HepG2 (cell line): ENCODE measurements around the gene PDGFB. TPM values are rescaled to one million over a fixed set of nuclear protein-coding genes. Genes with fewer than 3 reads are reported as not detected.
A peak's percentile ranks its signal among the peaks of the same experiment; 100 is the strongest.

Experiments
- EZH2 ChIP-seq: conservative IDR thresholded peaks from 2 replicates; pipeline ENCODE4 v1.6.1; 2012; ENCODE audit warnings: mild to moderate bottlenecking, low read depth, low read length, moderate library complexity
- FOXP1 ChIP-seq, 2 experiments: fragments of 450-650 bp in 1 of 2; IDR thresholded peaks; 2 replicates each; pipeline ENCODE4 v1.6.1; 2017 to 2018; ENCODE audit warnings: antibody characterized with exemption in 1 of 2
- MLLT10 ChIP-seq: sonication (generic); formaldehyde crosslinking; IDR thresholded peaks from 2 replicates; pipeline ENCODE4 v1.4.0; 2020; ENCODE audit warnings: missing genetic modification reagents
- PAF1 ChIP-seq: IDR thresholded peaks from 2 replicates; pipeline ENCODE4 v1.6.1; 2016; ENCODE audit warnings: missing genetic modification reagents, missing compliant biosample characterization
- POLR2A ChIP-seq, 2 experiments: IDR thresholded peaks; 2 replicates each; pipeline ENCODE4 v1.6.1; 2011; ENCODE audit warnings: low read depth in 2 of 2, low read length in 2 of 2, mild to moderate bottlenecking in 1 of 2, moderate library complexity in 1 of 2; ENCODE audit not compliant: insufficient read depth in 1 of 2
- PRPF4 ChIP-seq: fragments of 200-400 bp; formaldehyde crosslinking; IDR thresholded peaks from 2 replicates; pipeline ENCODE4 v1.6.1; 2016; ENCODE audit warnings: low read length, low read depth; ENCODE audit not compliant: poor library complexity, severe bottlenecking
- RNF2 ChIP-seq: fragments of 450-650 bp; conservative IDR thresholded peaks from 2 replicates; pipeline ENCODE4 v1.6.1; 2016; ENCODE audit warnings: low read depth
- SAP130 ChIP-seq: IDR thresholded peaks from 2 replicates; pipeline ENCODE4 v1.6.1; 2016; ENCODE audit warnings: low read depth
- TFDP1 ChIP-seq: IDR thresholded peaks from 2 replicates; pipeline ENCODE4 v1.6.1; 2016; ENCODE audit warnings: missing compliant biosample characterization, missing genetic modification reagents, borderline replicate concordance
- THAP9 ChIP-seq: sonication (generic); formaldehyde crosslinking; IDR thresholded peaks from 2 replicates; pipeline ENCODE4; 2020; ENCODE audit warnings: missing genetic modification reagents, mild to moderate bottlenecking, borderline replicate concordance
- ZFP41 ChIP-seq: sonication (generic); formaldehyde crosslinking; IDR thresholded peaks from 2 replicates; pipeline ENCODE4 v1.4.0; 2020; ENCODE audit warnings: mild to moderate bottlenecking, missing genetic modification reagents, borderline replicate concordance
- ZKSCAN1 ChIP-seq: fragments of 150-350 bp; IDR thresholded peaks from 2 replicates; pipeline ENCODE4 v1.6.1; 2014; ENCODE audit warnings: low read length
- ZNF18 ChIP-seq: sonication (generic); formaldehyde crosslinking; IDR thresholded peaks from 2 replicates; pipeline ENCODE4 v1.8.0; 2022; ENCODE audit warnings: mild to moderate bottlenecking, missing genetic modification reagents; ENCODE audit not compliant: insufficient replicate concordance
- ZNF207 ChIP-seq: fragments of 450-650 bp; IDR thresholded peaks from 2 replicates; pipeline ENCODE4 v1.6.1; 2016; ENCODE audit warnings: antibody characterized with exemption, borderline replicate concordance
- ZNF33B ChIP-seq: sonication (generic); formaldehyde crosslinking; IDR thresholded peaks from 2 replicates; pipeline ENCODE4 v1.5.1; 2020; ENCODE audit warnings: mild to moderate bottlenecking, missing genetic modification reagents
- ZNF382 ChIP-seq: sonication (generic); formaldehyde crosslinking; IDR thresholded peaks from 2 replicates; pipeline ENCODE4 v1.5.0; 2020; ENCODE audit warnings: missing genetic modification reagents, mild to moderate bottlenecking, borderline replicate concordance
- ZNF503 ChIP-seq: sonication (generic); formaldehyde crosslinking; IDR thresholded peaks from 2 replicates; pipeline ENCODE4 v1.4.0; 2020; ENCODE audit warnings: missing genetic modification reagents
- polyA plus RNA-seq, 8 experiments: library from polyadenylated mRNA; depleted of rRNA in 3 of 8; stranded (reverse) in 7 of 8; unstranded in 1 of 8; fragments of >200 nt; fragmentation: Illumina TruSeq in 4 of 8; extraction: Trizol in 4 of 8; gene quantifications; 2 replicates each; pipeline versions ENCODE4 v1.2.1 to v1.2.3, GENCODE V29; 2011 to 2016; ENCODE audit warnings: low read depth in 4 of 8, missing spikeins in 1 of 8, mixed read lengths in 1 of 8; ENCODE audit not compliant: insufficient read depth in 1 of 8
- total RNA-seq, 5 experiments: library from RNA; depleted of rRNA; stranded (reverse); fragments of >200 nt; fragmentation: Illumina TruSeq; extraction: Trizol; gene quantifications; 2 replicates each; pipeline ENCODE4 v1.2.3, GENCODE V29; 2016; ENCODE audit warnings: low read depth in 1 of 5
- TF ChIP-seq, protein P1 (sequence below): IDR thresholded peaks from 2 replicates; pipeline ENCODE4 v1.6.1; 2012; ENCODE audit warnings: low read length, improper control_type of control experiment

The PDGFB gene
- total and polyA plus RNA-seq, 2 of the 13 experiments (the other 11 are each of a cell fraction or from before 2014, with no cell fraction given) = 1.4 to 10.1 TPM

- TF ChIP-seq ZNF207 = no peak
- TF ChIP-seq ZNF33B (CRISPR knock-in tag) = no peak
- no peak; the same call in 1 of the 2 replicates for TF ChIP-seq TFDP1 (CRISPR knock-in tag)
- no peak for TF ChIP-seq PAF1 (CRISPR knock-in tag)
- no peak for TF ChIP-seq ZFP41
- TF ChIP-seq ZNF503 (CRISPR knock-in tag) = peak; percentile 85; the same call in 1 of the 2 replicates
- peak; percentile 95 for TF ChIP-seq SAP130 (CRISPR knock-in tag)
- no peak for TF ChIP-seq ZKSCAN1
- TF ChIP-seq PRPF4 = peak; percentile 30
- TF ChIP-seq POLR2A (IDR thresholded peaks at IDR 0.05; ENCODE audit: insufficient read depth in 1 of 2, low read depth in 2 of 2, low read length in 2 of 2) = no peak
- peak; percentile 98 for TF ChIP-seq FOXP1 (IDR thresholded peaks at IDR 0.05)
- peak; percentile 99 for TF ChIP-seq FOXP1 (CRISPR knock-in tag; IDR thresholded peaks at IDR 0.05)
- TF ChIP-seq, protein P1, sequence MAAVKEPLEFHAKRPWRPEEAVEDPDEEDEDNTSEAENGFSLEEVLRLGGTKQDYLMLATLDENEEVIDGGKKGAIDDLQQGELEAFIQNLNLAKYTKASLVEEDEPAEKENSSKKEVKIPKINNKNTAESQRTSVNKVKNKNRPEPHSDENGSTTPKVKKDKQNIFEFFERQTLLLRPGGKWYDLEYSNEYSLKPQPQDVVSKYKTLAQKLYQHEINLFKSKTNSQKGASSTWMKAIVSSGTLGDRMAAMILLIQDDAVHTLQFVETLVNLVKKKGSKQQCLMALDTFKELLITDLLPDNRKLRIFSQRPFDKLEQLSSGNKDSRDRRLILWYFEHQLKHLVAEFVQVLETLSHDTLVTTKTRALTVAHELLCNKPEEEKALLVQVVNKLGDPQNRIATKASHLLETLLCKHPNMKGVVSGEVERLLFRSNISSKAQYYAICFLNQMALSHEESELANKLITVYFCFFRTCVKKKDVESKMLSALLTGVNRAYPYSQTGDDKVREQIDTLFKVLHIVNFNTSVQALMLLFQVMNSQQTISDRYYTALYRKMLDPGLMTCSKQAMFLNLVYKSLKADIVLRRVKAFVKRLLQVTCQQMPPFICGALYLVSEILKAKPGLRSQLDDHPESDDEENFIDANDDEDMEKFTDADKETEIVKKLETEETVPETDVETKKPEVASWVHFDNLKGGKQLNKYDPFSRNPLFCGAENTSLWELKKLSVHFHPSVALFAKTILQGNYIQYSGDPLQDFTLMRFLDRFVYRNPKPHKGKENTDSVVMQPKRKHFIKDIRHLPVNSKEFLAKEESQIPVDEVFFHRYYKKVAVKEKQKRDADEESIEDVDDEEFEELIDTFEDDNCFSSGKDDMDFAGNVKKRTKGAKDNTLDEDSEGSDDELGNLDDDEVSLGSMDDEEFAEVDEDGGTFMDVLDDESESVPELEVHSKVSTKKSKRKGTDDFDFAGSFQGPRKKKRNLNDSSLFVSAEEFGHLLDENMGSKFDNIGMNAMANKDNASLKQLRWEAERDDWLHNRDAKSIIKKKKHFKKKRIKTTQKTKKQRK = no peak
- TF ChIP-seq MLLT10 (CRISPR knock-in tag) = no peak
- no peak for TF ChIP-seq EZH2
- peak; percentile 72 for TF ChIP-seq ZNF18
- no peak for TF ChIP-seq RNF2
- no peak for TF ChIP-seq THAP9 (CRISPR knock-in tag)
- TF ChIP-seq ZNF382 (CRISPR knock-in tag) = no peak
Measured at GRCh38 chr22:39174498-39175352, 70.1 kb downstream of the PDGFB start (continued).
